Lower leg skin (tissue), 4 donors: ENCODE results near the gene CYP2A7. TPM values are rescaled to one million over a fixed set of nuclear protein-coding genes. Genes with fewer than 3 reads are reported as not detected.
A peak's percentile ranks its signal among the peaks of the same experiment; 100 is the strongest.
"Not testable (repeated sequence)": the region's sequence is repeated elsewhere in the genome, so short reads cannot be mapped to it uniquely, and the experiment has no call there.

ENCODE experiments used
- DNase-seq, 2 donors: peaks; one replicate each; pipeline ENCODE4 v3.0.0-alpha.2; 2019; ENCODE audit warnings: low spot score in 2 of 2
- H3K4me3 ChIP-seq: fragments of 200-600 bp; sonication (generic); 2 replicates; pipeline ENCODE4 v1.5.1; 2017; ENCODE audit warnings: mild to moderate bottlenecking, low read depth; ENCODE audit not compliant: poor library complexity, severe bottlenecking
- POLR2A ChIP-seq, 2 donors: fragments of 450-650 bp; IDR thresholded peaks; one replicate each; pipeline ENCODE4 v1.6.1; 2016 to 2017; ENCODE audit warnings: antibody characterized with exemption in 2 of 2, mild to moderate bottlenecking in 1 of 2, moderate library complexity in 1 of 2
- WGBS, 2 donors: methylation state at CpG; one replicate each; pipeline ENCODE4 v1.1.5; 2018; 5-methylcytosine and 5-hydroxymethylcytosine counted together
- intact Hi-C: fragments of 100-400 bp; cut with DNase I; formaldehyde crosslinking; loops from one replicate; pipeline ENCODE4 v1.15.0; 2023; ENCODE audit warnings: low total_unique reads
- total RNA-seq, 4 donors: library from RNA; depleted of rRNA; stranded (reverse); fragments of >200 nt; gene quantifications; one replicate each; pipeline ENCODE4 v1.1.0, GENCODE V29; 2016
- TF ChIP-seq, protein P1 (sequence below), 3 donors: fragments of 450-650 bp; IDR thresholded peaks; one replicate each; pipeline ENCODE4 v1.5.1; 2016; ENCODE audit warnings: antibody characterized with exemption in 3 of 3, mild to moderate bottlenecking in 3 of 3, moderate library complexity in 2 of 3

Gene CYP2A7
- total RNA-seq, 4 donors from 2014 or later, result not detected

DNA sequence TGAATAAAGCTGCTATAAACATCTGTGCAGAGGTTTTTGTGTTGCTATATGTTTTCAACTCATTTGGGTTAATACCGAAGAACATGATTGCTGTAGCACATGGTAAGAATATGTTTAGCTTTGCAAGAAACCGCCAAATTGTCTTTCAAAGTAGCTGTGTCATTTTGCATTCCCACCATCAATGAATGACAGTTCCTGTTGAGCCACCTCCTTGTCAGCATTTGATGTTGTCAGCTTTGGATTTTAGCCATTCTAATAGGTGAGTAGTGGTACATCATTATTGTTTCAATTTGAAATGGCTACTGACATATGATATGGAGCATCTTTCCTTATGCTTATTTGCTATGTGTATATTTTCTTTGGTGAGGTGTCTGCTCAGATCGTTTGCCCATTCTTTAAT, 40.0 kb downstream of the CYP2A7 start:
- 92 to 97% methylated on average over 3 of the region's 3 CpGs for WGBS, 2 donors
- H3K4me3 ChIP-seq, DNase-seq, intact Hi-C loops: not testable (repeated sequence)

DNA sequence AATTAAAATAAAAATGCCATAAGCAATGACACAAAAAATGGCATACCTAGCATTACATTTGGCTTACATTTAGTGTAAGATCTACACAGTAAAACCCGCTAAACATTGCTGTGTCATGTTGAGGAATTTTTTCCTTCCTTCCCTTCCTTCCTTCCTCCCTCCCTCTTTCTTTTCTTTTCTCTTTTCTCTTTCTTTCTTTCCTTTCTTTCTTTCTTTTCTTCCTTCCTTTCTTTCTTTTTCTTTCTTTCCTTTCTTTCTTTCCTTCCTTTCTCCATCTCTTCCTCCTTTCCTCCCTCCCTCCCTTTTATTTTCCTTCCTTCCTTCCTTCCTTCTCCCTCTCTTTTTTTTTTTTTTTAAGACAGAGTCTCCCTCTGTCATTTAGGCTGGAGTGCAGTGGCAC, 43.6 kb downstream of the CYP2A7 start:
- 62 to 68% methylated on average over 1 of the region's 1 CpG for WGBS, 2 donors
- DNase-seq, intact Hi-C loops: not testable (repeated sequence)

DNA sequence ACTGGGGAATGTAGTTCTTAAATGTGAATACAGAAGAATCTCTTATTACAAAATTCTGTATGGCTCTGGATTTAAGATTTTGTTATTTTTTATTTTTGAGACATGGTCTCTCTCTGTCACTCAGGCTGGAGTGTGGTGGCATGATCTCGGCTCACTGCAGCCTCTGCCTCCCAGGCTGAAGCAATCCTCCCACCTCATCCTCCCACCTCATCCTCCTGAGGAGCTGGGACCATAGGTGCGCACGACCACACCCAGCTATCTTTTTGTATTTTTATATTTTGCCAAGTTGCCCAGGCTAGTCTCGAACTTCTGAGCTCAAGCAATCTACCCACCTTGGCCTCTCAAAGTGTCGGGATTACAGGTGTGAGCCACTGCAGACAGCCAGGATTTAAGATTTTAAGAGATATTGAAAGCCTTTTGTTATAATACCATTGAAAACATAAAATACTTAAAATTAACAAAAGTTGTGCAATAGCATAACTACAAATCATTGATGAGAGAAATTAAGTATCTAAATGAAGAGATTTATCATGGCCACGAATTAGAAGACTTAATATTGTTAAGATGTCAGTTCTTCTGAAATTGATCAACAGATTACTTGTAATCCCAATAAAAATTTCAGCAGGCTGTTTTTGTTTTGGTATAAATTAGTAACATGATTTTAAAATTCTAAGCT, 45.1 kb downstream of the CYP2A7 start:
- H3K4me3 ChIP-seq, result no peak overlapping the region
- no peak for TF ChIP-seq POLR2A (IDR thresholded peaks at IDR 0.05)
- TF ChIP-seq, protein P1, sequence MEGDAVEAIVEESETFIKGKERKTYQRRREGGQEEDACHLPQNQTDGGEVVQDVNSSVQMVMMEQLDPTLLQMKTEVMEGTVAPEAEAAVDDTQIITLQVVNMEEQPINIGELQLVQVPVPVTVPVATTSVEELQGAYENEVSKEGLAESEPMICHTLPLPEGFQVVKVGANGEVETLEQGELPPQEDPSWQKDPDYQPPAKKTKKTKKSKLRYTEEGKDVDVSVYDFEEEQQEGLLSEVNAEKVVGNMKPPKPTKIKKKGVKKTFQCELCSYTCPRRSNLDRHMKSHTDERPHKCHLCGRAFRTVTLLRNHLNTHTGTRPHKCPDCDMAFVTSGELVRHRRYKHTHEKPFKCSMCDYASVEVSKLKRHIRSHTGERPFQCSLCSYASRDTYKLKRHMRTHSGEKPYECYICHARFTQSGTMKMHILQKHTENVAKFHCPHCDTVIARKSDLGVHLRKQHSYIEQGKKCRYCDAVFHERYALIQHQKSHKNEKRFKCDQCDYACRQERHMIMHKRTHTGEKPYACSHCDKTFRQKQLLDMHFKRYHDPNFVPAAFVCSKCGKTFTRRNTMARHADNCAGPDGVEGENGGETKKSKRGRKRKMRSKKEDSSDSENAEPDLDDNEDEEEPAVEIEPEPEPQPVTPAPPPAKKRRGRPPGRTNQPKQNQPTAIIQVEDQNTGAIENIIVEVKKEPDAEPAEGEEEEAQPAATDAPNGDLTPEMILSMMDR (IDR thresholded peaks at IDR 0.05), result no peak
- intact Hi-C loops, result no loop called here
- 80 to 87% methylated on average over 6 of the region's 6 CpGs for WGBS, 2 donors
- no peak for DNase-seq

More for the DNA sequence above, 43.6 kb downstream of the CYP2A7 start:
- H3K4me3 ChIP-seq, result not testable (repeated sequence)

DNA sequence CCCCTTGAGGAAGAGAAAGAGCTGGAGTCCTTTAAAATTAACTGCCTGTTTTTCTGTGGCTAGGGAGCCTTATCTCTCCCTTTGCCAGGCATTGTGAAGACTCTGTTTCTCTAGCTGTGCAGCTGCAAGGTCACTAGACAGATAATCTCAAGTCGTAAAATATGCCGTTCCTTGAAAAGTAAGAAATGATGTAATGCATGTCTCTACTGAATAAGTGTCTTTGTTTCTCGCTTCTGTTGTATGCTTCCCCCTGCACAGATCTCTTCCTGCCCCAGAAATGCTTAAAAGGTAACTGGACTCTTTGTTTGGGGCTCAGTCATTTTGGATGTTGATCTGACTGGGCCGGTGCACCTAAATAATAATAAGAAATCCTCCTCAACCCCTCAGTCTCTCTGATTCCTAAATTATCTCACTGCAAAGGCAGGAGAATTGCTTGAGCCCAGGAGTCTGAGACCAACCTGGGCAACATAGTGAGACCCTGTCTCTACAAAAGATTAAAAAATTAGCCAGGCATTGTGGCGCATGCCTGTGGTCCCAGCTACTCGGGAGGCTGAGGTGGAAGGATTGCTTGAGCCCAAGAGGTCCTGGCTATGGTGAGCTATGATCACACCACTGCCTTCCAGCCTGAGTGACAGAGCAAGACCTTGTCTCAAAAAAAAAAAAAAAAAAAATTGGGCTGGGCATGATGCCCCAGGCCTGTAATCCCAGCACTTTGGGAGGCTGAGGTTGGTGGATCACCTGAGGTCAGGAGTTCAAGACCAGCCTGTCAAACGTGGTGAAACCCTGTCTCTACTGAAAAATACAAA, 48.1 kb downstream of the CYP2A7 start:
- H3K4me3 ChIP-seq, intact Hi-C loops: not testable (repeated sequence)
- DNase-seq, result peak in 1 of 2 donors; percentile 3
- WGBS, 2 donors, result 53 to 56% methylated on average over 7 of the region's 7 CpGs

DNA sequence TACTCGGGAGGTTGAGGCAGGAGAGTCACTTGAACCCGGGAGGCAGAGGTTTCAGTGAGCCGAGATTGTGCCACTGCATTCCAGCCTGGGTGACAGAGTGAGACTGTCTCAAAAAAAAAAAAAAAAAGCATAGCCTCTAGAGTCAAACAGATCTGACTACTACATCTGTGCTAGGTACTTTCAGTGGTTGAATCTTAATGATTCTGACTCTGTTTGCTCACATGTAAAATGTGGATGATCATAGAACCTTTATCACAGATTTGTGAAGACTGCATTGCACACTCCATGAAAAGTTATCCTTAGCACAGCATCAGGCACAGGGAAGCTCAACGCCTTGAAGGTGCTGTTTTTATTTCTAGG, 49.6 kb downstream of the CYP2A7 start:
- intact Hi-C loops, H3K4me3 ChIP-seq: not testable (repeated sequence)
- 73 to 84% methylated on average over 4 of the region's 4 CpGs for WGBS, 2 donors
- peak in 1 of 2 donors; percentile 8 for DNase-seq

DNA sequence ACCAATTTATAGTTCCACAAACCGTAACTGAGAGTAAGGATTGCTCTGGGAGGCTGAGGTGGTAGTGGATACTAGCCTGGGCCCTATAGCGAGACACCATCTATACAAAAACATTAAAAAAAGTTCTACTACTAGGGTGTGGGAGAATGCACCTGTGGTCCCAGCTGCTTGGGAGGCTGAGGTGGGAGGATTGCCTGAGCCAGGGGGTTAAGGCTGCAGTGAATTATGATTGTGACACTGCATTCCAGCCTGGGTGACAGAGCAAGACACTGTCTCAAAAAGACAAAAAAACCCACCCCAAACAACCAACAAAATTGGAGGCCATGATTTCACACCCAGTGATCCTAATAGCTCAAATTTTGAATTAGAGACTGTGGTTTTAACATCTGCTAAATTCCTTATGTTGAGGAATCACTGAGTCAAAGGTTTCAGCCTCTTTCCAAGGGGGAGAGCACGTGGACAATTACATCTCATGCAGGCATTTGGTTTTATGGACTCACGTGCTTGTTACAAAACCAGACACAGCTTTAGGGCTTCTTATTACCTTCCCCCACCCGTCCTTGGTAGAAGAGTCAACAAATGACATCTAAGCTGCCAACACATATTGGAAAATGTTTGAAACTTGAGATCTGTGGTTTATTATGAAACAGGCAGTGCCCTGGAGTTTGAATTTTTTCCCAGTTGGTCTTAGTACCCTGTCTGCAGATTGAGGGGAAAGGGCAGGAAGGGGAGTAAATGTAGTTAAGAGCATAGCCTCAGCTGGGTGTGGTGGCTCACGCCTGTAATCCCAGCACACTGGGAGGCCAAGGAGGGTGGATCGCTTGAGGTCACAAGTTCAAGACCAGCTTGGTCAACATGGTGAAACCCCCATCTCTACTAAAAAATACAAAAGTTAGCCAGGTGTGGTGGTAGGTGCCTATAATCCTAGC, 50.3 kb downstream of the CYP2A7 start:
- H3K4me3 ChIP-seq, result no peak overlapping the region
- 52 to 65% methylated on average over 7 of the region's 7 CpGs for WGBS, 2 donors
- DNase-seq, result peak; percentile 78 to 82
- intact Hi-C loops, result no loop called here
- TF ChIP-seq, protein P1 (IDR thresholded peaks at IDR 0.05), result no peak
- TF ChIP-seq POLR2A (IDR thresholded peaks at IDR 0.05), result no peak

DNA sequence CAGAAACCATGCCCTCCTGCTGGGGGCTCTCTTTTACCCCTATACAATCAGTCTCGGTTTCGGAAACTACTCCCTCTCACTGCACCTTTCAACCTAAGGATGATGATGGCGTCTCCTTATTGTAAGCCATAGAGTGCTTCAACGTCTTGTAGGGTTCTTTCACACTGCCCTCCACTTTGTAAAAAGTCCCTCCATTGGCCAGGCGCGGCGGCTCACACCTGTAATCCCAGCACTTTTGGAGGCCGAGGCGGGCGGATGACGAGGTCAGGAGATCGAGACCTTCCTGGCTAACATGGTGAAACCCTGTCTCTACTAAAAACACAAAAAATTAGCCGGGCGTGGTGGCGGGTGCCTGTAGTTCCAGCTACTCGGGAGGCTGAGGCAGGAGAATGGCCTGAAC, 51.3 kb downstream of the CYP2A7 start:
- WGBS, 2 donors, result 95 to 98% methylated on average over 16 of the region's 16 CpGs
- H3K4me3 ChIP-seq, intact Hi-C loops: not testable (repeated sequence)
- peak in 1 of 2 donors; percentile 57 for DNase-seq

DNA sequence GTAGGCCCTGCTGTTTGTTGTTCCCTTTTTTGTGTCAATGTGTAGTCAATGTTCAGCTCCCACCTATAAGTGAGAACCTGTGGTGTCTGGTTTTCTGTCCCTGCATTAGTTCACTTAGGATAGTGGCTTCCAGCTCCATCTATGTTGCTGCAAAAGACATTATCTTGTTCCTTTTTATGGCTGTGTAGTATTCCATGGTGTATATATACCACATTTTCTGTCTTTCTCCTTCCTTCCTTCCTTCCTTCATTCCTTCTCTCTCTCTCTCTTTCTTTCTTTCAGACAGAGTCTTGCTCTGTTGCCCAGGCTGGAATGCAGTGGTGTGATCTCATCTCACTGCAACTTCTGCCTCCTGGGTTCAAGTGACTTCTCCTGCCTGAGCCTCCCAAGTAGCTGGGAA, 52.8 kb downstream of the CYP2A7 start:
- no peak overlapping the region for H3K4me3 ChIP-seq
- peak in 1 of 2 donors; percentile 6 for DNase-seq
- intact Hi-C loops, result no loop called here
- TF ChIP-seq, protein P1 (IDR thresholded peaks at IDR 0.05), result no peak
- no peak for TF ChIP-seq POLR2A (IDR thresholded peaks at IDR 0.05)
